CD8-positive, alpha-beta memory T cell (primary cell): ENCODE measurements around the gene SNCB. TPM values are rescaled to one million over a fixed set of nuclear protein-coding genes. Genes with fewer than 3 reads are reported as not detected.

Experiments used
- CTCF ChIA-PET: fragments of 350-600 bp; sonication (Branson Sonifier 250); formaldehyde crosslinking; loops from one replicate; lab custom pipeline; 2021; ENCODE audit warnings: antibody characterized with exemption; lab: Charles Lee
- POLR2A ChIA-PET: fragments of 350-600 bp; sonication (Branson Sonifier 250); formaldehyde crosslinking; loops from one replicate; lab custom pipeline; 2021; ENCODE audit warnings: antibody characterized with exemption; lab: Charles Lee
- DNase-seq, 5 donors: peaks; one replicate each; pipeline versions ENCODE4 v3.0.0 to v3.0.0-alpha.2; 2020 to 2022; ENCODE audit warnings: mixed read lengths in 1 of 5
- H3K27ac ChIP-seq: one replicate; pipeline ENCODE4 v1.7.0; 2013; ENCODE audit warnings: low read depth, mild to moderate bottlenecking, low read length, moderate library complexity
- H3K27me3 ChIP-seq: 2 replicates; pipeline ENCODE4 v1.7.0; 2013; ENCODE audit warnings: low read length, mild to moderate bottlenecking; ENCODE audit not compliant: insufficient read depth, poor library complexity, severe bottlenecking
- H3K36me3 ChIP-seq: 2 replicates; pipeline ENCODE4 v1.7.0; 2013; ENCODE audit warnings: mild to moderate bottlenecking, low read length, moderate library complexity; ENCODE audit not compliant: insufficient read depth
- H3K4me1 ChIP-seq: 2 replicates; pipeline ENCODE4 v1.7.0; 2013; ENCODE audit warnings: mild to moderate bottlenecking, low read length, moderate library complexity; ENCODE audit not compliant: insufficient read depth
- H3K4me3 ChIP-seq: 2 replicates; pipeline ENCODE4 v1.7.0; 2013; ENCODE audit warnings: mild to moderate bottlenecking, low read length
- H3K9me3 ChIP-seq: 2 replicates; pipeline ENCODE4 v1.7.0; 2013; ENCODE audit warnings: mild to moderate bottlenecking, low read length
- H3K27ac Mint-ChIP-seq, 8 donors: one replicate each; pipeline ENCODE4 v1.8.0; 2020 to 2021; ENCODE audit warnings: mixed read lengths in 8 of 8, mild to moderate bottlenecking in 6 of 8, inconsistent platforms in 3 of 8, moderate library complexity in 3 of 8
- H3K27me3 Mint-ChIP-seq, 2 donors: one replicate each; pipeline ENCODE4 v1.8.0; 2020 to 2021; ENCODE audit warnings: mixed read lengths in 2 of 2, mild to moderate bottlenecking in 1 of 2, moderate library complexity in 1 of 2
- H3K36me3 Mint-ChIP-seq, 3 donors: one replicate each; pipeline ENCODE4 v1.8.0; 2020 to 2021; ENCODE audit warnings: mixed read lengths in 3 of 3, inconsistent platforms in 1 of 3, mild to moderate bottlenecking in 1 of 3
- H3K4me1 Mint-ChIP-seq, 3 donors: one replicate each; pipeline ENCODE4 v1.8.0; 2020 to 2021; ENCODE audit warnings: mixed read lengths in 3 of 3, inconsistent platforms in 1 of 3, mild to moderate bottlenecking in 1 of 3
- H3K4me3 Mint-ChIP-seq, 7 donors: one replicate each; pipeline ENCODE4 v1.8.0; 2020 to 2021; ENCODE audit warnings: mixed read lengths in 7 of 7, mild to moderate bottlenecking in 6 of 7, moderate library complexity in 4 of 7, inconsistent platforms in 2 of 7
- H3K9me3 Mint-ChIP-seq, 5 donors: one replicate each; pipeline ENCODE4 v1.8.0; 2020 to 2022; ENCODE audit warnings: mixed read lengths in 5 of 5, mild to moderate bottlenecking in 3 of 5, moderate library complexity in 2 of 5, inconsistent platforms in 1 of 5
- polyA plus RNA-seq: library from polyadenylated mRNA; unstranded; fragments of 300-500 nt; fragmentation: Illumina TruSeq; gene quantifications from one replicate; pipeline ENCODE4 v1.2.3, GENCODE V29; 2021
- total RNA-seq, 2 experiments: library from RNA; stranded (reverse); gene quantifications; one replicate each; pipeline ENCODE4 v1.2.3, GENCODE V29; 2021

Gene SNCB
- total and polyA plus RNA-seq, 3 experiments from 2014 or later: not detected

GRCh38 chr5:176630681-176631222 lies 418 bp upstream of the SNCB start:
- H3K36me3 Mint-ChIP-seq: peaks cover 0 to 2% (median 0%) of the 10 kb centered on the region in 3 donors
- H3K4me1 Mint-ChIP-seq: peaks cover 7 to 23% (median 14%) of the 10 kb centered on the region in 3 donors
- peak overlapping the region; percentile 62 to 86 (median 71) for H3K4me3 Mint-ChIP-seq
- ChIA-PET CTCF (interaction anchor here (1.3 to 2.3 kb wide), 4 partner anchors 9 to 30 kb away, joined by 4 to 10 read pairs (median 8); partner anchors contain the start of gene TSPAN17), POLR2A (no interaction called here)
- peak overlapping the region in 1 of 8 donors; percentile 69 for H3K27ac Mint-ChIP-seq
- DNase-seq: no peak
- Histone ChIP-seq H3K27ac (no peak overlapping the region), H3K27me3 (peaks cover 49% of the 10 kb centered on the region), H3K4me3 (peak overlapping the region; percentile 17), H3K9me3 (no peaks in the 10 kb centered on the region), H3K36me3 (no peaks in the 10 kb centered on the region), H3K4me1 (peaks cover 6% of the 10 kb centered on the region)
- H3K9me3 Mint-ChIP-seq: peaks cover 0 to 3% (median 0%) of the 10 kb centered on the region in 5 donors
- peaks cover 48 to 78% of the 10 kb centered on the region in 2 donors for H3K27me3 Mint-ChIP-seq

GRCh38 chr5:176629317-176629852 lies 949 bp downstream of the SNCB start:
- DNase-seq: no peak
- Mint-ChIP-seq H3K27ac (peak overlapping the region in 1 of 8 donors; percentile 61), H3K36me3 (peaks cover 0 to 2% (median 0%) of the 10 kb centered on the region in 3 donors), H3K4me1 (peaks cover 7 to 23% (median 14%) of the 10 kb centered on the region in 3 donors), H3K27me3 (peaks cover 37 to 72% of the 10 kb centered on the region in 2 donors), H3K9me3 (no peaks in the 10 kb centered on the region), H3K4me3 (peak overlapping the region in 6 of 7 donors; percentile 14 to 64 (median 39))
- H3K36me3 ChIP-seq: no peaks in the 10 kb centered on the region
- peaks cover 6% of the 10 kb centered on the region for H3K4me1 ChIP-seq
- no peak overlapping the region for H3K4me3 ChIP-seq
- H3K27me3 ChIP-seq: peaks cover 41% of the 10 kb centered on the region
- CTCF ChIA-PET: interaction anchor here (1.6 to 2.3 kb wide), 3 partner anchors 8 to 32 kb away, joined by 7 to 10 read pairs (median 9); partner anchors contain the start of gene TSPAN17
- H3K27ac ChIP-seq: no peak overlapping the region
- POLR2A ChIA-PET: no interaction called here
- no peaks in the 10 kb centered on the region for H3K9me3 ChIP-seq

GRCh38 chr5:176628406-176629228 lies 1.7 kb downstream of the SNCB start:
- Histone ChIP-seq H3K36me3 (no peaks in the 10 kb centered on the region), H3K27me3 (peaks cover 35% of the 10 kb centered on the region), H3K4me1 (peaks cover 6% of the 10 kb centered on the region), H3K27ac (no peak overlapping the region), H3K9me3 (no peaks in the 10 kb centered on the region), H3K4me3 (no peak overlapping the region)
- H3K27ac Mint-ChIP-seq: peak overlapping the region in 1 of 8 donors; percentile 61
- H3K4me1 Mint-ChIP-seq: peaks cover 7 to 23% (median 14%) of the 10 kb centered on the region in 3 donors
- no peaks in the 10 kb centered on the region for H3K9me3 Mint-ChIP-seq
- DNase-seq: no peak
- ChIA-PET POLR2A (no interaction called here), CTCF (interaction anchor here (2.3 kb wide), 1 partner anchor 32 kb away, joined by 10 read pairs; no protein-coding TSS in a partner anchor)
- H3K27me3 Mint-ChIP-seq: peaks cover 30 to 71% of the 10 kb centered on the region in 2 donors
- H3K36me3 Mint-ChIP-seq: peaks cover 0 to 2% (median 0%) of the 10 kb centered on the region in 3 donors
- peak overlapping the region in 6 of 7 donors; percentile 11 to 64 (median 30) for H3K4me3 Mint-ChIP-seq

DNA sequence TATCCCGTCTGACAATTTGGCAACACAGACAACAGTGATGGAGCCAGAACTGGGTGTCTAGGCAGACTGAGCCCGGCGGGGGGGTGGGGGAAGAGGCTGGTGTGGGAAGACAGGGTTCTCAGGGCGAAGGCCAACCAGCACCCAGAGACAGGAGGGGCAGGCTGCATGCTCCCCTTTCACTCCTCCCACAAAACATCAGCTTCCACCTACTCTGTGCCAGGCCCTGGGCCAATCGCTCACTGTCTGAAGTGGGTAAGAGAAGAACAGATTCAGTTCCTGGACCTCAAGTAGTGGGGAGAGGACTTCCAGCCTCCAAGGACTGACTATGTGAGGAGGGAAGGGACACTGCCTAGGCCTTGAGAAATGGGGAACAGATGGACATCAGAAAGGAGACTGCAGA lies 2.8 kb downstream of the SNCB start:
- no peaks in the 10 kb centered on the region for H3K9me3 ChIP-seq
- H3K4me1 Mint-ChIP-seq: peaks cover 7 to 23% (median 14%) of the 10 kb centered on the region in 3 donors
- no peaks in the 10 kb centered on the region for H3K36me3 ChIP-seq
- no peaks in the 10 kb centered on the region for H3K9me3 Mint-ChIP-seq
- CTCF ChIA-PET: no interaction called here
- H3K4me3 Mint-ChIP-seq: peak overlapping the region in 2 of 7 donors; percentile 19 to 83
- peaks cover 6% of the 10 kb centered on the region for H3K4me1 ChIP-seq
- H3K27me3 ChIP-seq: peaks cover 35% of the 10 kb centered on the region
- DNase-seq: no peak
- H3K27ac Mint-ChIP-seq: peak overlapping the region in 2 of 8 donors; percentile 8 to 52
- H3K27ac ChIP-seq: no peak overlapping the region
- H3K27me3 Mint-ChIP-seq: peaks cover 25 to 63% of the 10 kb centered on the region in 2 donors
- no peak overlapping the region for H3K4me3 ChIP-seq
- peaks cover 0 to 2% (median 0%) of the 10 kb centered on the region in 3 donors for H3K36me3 Mint-ChIP-seq
- POLR2A ChIA-PET: no interaction called here

GRCh38 chr5:176626876-176627236 lies 3.5 kb downstream of the SNCB start:
- Mint-ChIP-seq H3K4me3 (peak overlapping the region in 1 of 7 donors; percentile 37), H3K4me1 (peaks cover 7 to 23% (median 14%) of the 10 kb centered on the region in 3 donors), H3K27me3 (peaks cover 28 to 63% of the 10 kb centered on the region in 2 donors), H3K27ac (no peak overlapping the region), H3K36me3 (peaks cover 0 to 2% (median 0%) of the 10 kb centered on the region in 3 donors), H3K9me3 (no peaks in the 10 kb centered on the region)
- no peak for DNase-seq
- ChIA-PET CTCF (no interaction called here), POLR2A (no interaction called here)
- Histone ChIP-seq H3K27ac (no peak overlapping the region), H3K9me3 (no peaks in the 10 kb centered on the region), H3K4me3 (no peak overlapping the region), H3K4me1 (peaks cover 6% of the 10 kb centered on the region), H3K27me3 (peaks cover 38% of the 10 kb centered on the region), H3K36me3 (no peaks in the 10 kb centered on the region)

DNA sequence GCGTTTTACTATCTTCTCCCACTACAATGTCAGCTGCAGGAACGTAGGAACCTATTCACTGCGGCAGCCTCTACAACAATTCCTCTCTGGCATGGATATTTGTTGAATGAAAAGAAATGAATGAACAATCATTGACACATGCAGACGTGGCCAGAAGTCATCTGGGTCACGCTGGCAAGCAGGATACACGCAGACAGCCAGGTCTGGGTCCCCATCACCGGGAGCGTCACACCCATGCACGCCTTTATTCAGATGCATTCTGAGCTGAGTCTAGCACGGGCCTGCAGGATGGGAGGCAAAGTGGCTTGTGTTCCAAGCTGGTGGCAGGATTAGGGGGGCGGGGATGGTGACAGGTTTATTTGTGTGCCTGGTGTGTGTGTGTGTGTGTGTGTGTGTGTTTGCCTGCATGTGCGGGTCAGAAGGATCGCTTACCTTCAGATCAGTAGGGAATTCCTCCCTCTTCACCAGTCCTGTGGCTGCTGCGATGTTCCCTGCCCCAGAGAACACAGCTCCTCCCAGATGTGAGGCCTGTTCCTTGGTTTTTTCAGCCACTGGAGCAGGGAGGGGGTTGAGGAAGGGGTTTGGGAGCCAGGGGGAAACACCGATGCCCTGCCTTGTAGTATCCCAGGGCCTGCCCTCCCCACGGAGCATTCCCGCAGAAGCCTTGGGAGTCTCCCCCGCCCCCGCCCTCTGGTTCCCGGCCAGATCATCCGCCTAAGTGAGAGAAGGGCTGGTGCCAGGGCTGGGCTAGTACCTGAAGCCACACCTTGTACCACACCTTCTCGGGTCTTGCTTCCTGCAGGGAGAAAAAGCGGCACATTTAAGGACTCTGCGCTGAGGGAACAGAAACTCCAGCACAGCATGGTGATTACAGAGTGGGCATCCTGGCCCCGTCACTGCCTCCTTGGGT lies 4.1 kb downstream of the SNCB start:
- Mint-ChIP-seq H3K4me1 (peaks cover 7 to 23% (median 14%) of the 10 kb centered on the region in 3 donors), H3K27ac (no peak overlapping the region), H3K4me3 (peak overlapping the region in 1 of 7 donors; percentile 37), H3K9me3 (no peaks in the 10 kb centered on the region), H3K27me3 (peaks cover 25 to 62% of the 10 kb centered on the region in 2 donors), H3K36me3 (peaks cover 0 to 2% (median 0%) of the 10 kb centered on the region in 3 donors)
- Histone ChIP-seq H3K9me3 (no peaks in the 10 kb centered on the region), H3K4me3 (no peak overlapping the region), H3K36me3 (no peaks in the 10 kb centered on the region), H3K4me1 (peaks cover 6% of the 10 kb centered on the region), H3K27me3 (peaks cover 36% of the 10 kb centered on the region), H3K27ac (no peak overlapping the region)
- DNase-seq: no peak
- ChIA-PET POLR2A (no interaction called here), CTCF (interaction anchor here (1.4 kb wide), 1 partner anchor 35 kb away, joined by 4 read pairs; no protein-coding TSS in a partner anchor)

DNA sequence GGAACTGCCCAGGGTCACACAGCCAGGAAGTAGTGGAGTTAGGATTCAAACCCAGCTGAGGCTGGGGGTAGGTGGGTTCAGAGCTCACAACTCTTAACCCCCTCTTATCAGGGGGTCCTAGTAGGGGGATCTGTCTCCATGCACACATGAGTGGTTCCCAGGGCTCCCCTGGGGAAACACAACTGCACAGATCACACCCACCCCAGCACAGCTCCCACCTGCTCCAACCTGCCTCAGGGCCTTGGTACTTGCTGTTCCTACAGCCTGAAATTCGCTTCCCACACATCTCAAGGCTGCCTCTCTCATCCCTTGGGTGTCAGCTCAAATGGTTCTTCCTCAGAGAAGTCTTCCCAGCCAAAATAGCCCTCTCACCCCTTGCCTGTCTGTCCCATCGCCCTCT lies 4.8 kb downstream of the SNCB start:
- Mint-ChIP-seq H3K27me3 (peaks cover 23 to 61% of the 10 kb centered on the region in 2 donors), H3K9me3 (no peaks in the 10 kb centered on the region), H3K4me1 (peaks cover 5 to 20% (median 10%) of the 10 kb centered on the region in 3 donors), H3K4me3 (no peak overlapping the region), H3K36me3 (peaks cover 0 to 2% (median 0%) of the 10 kb centered on the region in 3 donors), H3K27ac (no peak overlapping the region)
- Histone ChIP-seq H3K27ac (no peak overlapping the region), H3K36me3 (no peaks in the 10 kb centered on the region), H3K4me3 (no peak overlapping the region), H3K27me3 (peaks cover 35% of the 10 kb centered on the region), H3K9me3 (no peaks in the 10 kb centered on the region), H3K4me1 (peaks cover 1% of the 10 kb centered on the region)
- DNase-seq: no peak
- ChIA-PET POLR2A (no interaction called here), CTCF (interaction anchor here (1.4 kb wide), 1 partner anchor 35 kb away, joined by 4 read pairs; no protein-coding TSS in a partner anchor)
